ENCODE measurements around the gene LRRD1.
"Not testable (repeated sequence)": the region's sequence is repeated elsewhere in the genome, so short reads cannot be mapped to it uniquely, and the experiment has no call there.

Gene LRRD1

DNA sequence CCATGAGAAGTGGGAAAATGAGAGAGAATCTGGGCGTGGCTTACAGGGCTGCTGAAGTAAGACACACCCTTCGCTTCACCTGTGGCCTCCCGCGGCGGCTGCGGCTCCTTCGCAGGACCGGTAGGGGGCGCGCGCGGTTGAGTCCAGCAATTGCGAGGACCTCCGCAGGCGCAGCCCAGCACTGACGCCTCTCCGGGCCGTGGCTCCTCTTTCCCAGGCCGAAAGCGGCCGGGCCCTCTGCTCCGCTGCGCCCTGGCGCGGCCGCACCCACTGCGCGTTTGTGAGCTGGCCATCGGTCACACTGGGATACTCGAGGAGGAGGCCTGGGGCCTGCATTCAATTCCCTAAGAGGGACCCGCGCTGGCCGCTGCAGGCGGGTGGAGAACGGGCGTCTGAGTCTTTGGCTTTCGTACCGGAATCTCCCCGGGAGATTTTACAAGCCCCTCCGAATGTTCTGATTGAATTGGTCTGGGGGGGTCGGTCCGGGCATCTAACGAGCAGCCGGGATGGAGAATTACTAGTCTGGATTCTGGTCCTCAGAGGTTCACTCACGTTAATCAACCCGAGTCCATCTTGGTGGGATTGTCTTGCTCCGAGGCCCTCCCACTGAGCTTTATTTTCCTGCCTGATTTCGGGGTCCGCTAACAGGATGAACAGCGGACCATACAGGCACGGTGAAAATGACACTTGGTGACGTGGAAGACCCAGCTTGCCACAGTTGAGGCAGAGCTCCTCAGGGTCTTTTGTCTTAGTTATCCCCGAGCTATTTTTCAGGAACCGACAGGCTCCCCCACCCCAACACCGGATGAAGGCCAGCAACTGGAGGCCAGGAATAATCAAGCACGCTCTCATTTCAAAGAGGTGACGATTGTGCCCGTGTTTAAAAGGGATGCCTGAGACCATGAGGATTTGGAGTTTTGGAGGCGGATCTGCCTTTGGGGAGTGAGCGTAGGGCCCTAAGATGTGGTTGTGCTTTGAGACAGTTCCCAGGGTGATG is at the start of gene LRRD1:
LRRD1 (minus strand) TSS at position 215 of the 997 bp plus-strand sequence. CDS start 13,940 bp downstream, outside the sequence.
- peak; percentile 92 for FAIRE-seq

GRCh38 chr7:92228742-92229141 is 49.8 kb upstream of the LRRD1 start:
- DNase-seq (ENCODE audit: insufficient read length, low spot score): no peak
- FAIRE-seq: no peak

More for the DNA sequence above, at the start of gene LRRD1:
- peak; percentile 80 for DNase-seq (ENCODE audit: insufficient read length, low spot score)

DNA sequence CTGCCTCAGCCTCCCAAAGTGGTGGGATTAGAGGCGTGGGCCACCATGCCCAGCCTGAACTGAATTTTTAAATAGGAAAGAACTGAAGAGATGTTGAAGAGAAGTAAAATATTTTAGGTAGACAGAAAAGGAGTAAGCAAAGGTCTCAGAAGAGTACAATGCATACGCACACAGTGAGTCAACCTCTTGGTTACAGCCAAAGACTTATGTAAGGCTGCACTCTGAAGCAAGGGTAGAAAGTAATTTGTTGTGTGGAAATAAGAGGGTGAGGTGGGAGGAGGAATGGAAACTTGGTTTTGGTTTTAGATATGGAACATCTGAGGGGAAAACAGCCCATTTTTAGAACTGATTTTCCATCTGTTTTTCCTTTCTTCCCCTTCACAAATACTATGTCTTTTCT is 49.2 kb upstream of the LRRD1 start:
- FAIRE-seq: no peak
- DNase-seq (ENCODE audit: insufficient read length, low spot score): no peak

DNA sequence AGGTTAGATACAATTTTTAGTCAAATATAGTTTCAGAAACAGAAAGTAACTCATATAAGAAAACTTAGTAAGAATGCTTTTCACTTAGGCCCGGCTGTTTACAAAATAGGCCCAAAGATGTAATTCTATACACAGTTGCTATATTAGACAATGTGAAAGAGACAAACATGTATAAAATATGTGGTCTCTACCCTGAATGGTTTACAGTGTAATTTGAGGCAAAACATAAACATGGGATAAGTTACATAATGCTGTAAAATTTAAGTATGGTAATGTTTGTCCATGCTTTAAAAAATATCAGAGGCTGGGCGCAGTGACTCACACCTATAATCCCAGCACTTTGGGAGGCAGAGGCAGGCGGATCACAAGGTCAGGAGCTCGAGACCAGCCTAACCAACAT is 48.0 kb upstream of the LRRD1 start:
- DNase-seq (ENCODE audit: insufficient read length, low spot score) (no peak), FAIRE-seq (no peak)

DNA sequence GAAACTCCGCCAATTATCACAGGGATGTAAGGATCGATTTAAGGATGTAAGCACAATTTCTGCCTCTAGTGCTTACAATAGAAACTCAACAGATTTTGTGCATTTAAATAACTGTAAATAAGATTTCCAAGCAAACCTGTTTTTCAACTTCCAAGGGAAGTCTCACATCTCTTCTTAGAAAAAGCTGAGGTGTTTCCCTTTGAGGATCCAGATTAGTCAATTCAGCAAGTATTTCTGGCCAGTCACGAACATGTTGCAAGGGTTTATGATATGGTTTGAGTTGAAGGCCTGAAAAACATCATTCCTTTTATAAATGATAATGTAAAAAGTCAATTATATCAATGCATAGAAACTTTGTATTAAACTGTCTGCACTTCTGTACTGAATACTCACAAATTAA is 42.8 kb upstream of the LRRD1 start:
- FAIRE-seq (no peak), DNase-seq (ENCODE audit: insufficient read length, low spot score) (no peak)

DNA sequence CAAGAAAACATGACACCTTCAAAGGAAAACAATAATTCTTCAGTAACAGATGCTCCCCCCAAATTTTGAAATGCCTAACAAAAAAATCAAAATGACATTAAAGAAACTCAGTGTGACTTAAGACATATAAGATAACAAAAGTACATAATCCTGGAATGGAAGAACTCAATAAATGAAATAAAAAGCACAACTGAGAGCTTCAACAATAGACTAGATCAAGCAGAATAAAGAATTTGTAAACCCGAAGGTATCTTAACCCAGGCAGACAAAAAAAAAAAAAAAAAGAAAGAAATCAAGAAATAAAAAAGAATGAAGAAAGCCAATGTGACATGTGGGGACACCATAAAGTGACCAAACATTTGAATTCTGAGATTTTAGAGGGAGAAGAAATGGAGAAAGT is 27.7 kb upstream of the LRRD1 start:
- no peak for DNase-seq (ENCODE audit: insufficient read length, low spot score)
- FAIRE-seq: no peak

GRCh38 chr7:92205987-92206386 is 27.0 kb upstream of the LRRD1 start:
- no peak for FAIRE-seq
- DNase-seq (ENCODE audit: insufficient read length, low spot score): no peak

DNA sequence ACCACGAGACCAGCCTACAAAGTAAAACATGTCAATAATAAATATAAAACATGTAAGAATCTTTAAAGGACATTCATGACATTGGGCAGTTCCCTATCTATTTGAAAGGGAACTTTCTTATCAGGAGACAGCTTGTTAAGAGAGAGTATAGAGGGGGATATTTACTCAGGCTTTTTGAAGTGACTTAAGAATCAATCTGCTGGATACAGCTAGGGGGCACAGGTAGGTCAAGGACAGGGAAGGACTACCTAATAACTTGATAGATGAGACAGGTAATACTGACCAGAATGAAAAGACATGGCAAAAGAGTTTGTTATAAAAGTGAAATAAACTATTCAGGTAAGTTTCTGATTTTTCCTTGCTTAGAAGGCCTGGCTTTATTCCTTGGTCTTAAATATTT is 21.8 kb upstream of the LRRD1 start:
- FAIRE-seq (no peak), DNase-seq (ENCODE audit: insufficient read length, low spot score) (no peak)

DNA sequence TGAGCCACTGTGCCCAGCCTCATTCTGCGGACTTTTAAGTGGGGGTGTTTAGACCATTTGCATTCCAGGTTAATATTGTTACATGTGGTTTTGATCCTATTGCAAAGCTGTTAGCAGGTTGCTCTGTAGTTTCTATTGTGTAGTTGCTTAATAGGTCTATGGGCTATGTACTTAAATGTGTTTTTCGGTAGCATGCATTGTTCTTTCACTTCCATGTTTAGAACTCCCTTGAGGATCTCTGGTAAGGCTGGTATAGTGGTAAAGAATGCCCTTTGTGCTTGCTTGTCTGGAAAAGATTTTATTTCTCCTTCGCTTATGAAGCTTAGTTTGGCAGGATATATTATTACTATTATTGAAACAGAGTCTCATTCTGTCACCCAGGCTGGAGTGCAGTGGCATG is 13.4 kb upstream of the LRRD1 start:
- DNase-seq (ENCODE audit: insufficient read length, low spot score) (no peak), FAIRE-seq (no peak)

DNA sequence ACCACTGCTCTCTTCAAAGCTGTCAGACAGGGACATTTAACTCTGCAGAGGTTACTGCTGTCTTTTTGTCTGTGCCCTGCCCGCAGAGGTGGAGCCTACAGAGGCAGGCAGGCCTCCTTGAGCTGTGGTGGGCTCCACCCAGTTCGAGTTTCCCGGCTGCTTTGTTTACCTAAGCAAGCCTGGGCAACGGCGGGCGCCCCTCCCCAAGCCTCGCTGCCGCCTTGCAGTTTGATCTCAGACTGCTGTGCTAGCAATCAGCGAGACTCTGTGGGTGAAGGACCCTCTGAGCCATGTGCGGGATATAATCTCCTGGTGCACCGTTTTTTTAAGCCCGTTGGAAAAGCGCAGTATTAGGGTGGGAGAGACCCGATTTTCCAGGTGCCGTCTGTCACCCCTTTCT is 10.3 kb upstream of the LRRD1 start:
- FAIRE-seq; DNase-seq (ENCODE audit: insufficient read length, low spot score): not testable (repeated sequence)

GRCh38 chr7:92184294-92184693 is 5.4 kb upstream of the LRRD1 start:
- DNase-seq (ENCODE audit: insufficient read length, low spot score); FAIRE-seq: not testable (repeated sequence)

- DNase-seq (ENCODE audit: insufficient read length, low spot score) (no peak), FAIRE-seq (no peak)
Measured at GRCh38 chr7:92177362-92177761, 1.6 kb downstream of the LRRD1 start.

DNA sequence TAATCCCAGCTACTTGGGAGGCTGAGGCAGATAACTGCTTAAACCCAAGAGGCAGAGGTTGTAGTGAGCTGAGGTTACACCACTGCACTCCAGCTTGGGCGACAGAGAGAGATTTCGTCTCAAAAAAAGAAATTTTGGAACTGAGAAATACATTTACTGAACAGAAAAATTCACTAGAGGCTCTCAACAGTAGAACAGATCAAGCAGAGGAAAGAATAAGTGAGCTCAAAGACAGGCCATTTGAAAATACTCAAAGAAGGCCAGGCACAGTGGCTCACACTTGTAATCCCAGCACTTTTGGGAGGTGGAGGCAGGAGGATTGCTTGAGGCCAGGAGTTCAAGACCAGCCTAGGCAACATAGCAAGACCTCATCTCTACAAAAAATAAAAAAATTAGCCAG is 9.4 kb downstream of the LRRD1 start:
- not testable (repeated sequence) for DNase-seq (ENCODE audit: insufficient read length, low spot score); FAIRE-seq

DNA sequence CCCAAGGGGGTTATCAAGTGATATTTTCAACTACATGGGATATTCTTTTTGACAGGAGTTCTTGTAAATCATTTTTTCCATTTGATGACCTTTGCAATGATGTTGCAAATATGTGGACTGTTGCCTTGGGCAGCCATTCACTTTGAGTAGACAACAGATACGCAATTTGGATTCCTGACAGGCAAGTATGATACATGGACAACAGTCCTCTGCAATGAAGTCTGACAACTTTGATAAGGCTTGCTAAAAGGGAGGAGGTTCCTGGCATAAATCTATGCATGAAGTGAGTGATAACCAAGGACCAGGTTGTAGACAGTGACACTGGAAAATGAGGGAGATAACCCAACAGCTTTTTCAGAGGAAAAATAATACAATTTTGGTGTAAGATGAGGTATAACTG is 17.7 kb downstream of the LRRD1 start:
- DNase-seq (ENCODE audit: insufficient read length, low spot score): no peak
- no peak for FAIRE-seq

DNA sequence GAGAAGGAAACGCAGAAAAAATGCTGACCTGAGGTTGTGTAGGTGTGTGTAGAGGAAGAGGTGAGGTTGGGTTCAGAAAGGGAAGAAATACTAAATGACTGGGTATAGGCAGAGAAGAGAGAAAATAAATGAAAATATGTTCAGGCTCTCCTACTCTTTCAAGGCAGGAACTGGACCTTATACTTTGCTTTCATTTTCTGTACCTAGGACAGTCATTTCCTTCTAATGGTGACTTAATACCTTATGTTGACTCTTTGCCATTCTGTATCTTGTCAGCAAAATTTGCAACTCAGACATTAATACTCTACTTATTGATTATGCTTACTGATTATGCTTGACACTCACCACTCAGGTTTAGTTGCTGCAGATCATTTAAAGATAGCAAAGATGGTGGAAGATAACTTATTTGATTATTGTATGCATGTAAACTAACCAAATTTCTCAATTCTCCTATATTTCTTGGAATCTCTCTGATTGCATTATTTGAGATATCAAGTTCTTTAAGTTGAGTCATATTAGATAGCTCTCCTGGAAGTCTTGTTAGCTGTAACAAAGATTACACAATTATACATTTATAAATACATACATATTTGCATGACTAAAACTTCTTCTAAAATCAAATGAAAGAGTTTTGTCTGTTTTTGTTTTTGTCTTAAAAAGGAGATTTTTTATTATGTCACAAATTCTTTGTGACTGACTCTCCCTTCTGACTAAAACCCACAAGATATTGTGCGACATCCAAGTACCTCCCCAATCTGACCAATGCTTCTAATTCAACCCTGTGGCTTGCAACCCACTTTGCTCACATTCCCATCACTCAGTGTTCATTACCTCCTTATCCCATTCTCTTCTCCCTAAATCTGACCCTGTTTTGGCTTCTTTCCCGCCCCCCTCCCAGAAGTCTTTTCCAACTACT is 20.0 kb downstream of the LRRD1 start:
- FAIRE-seq (no peak), DNase-seq (ENCODE audit: insufficient read length, low spot score) (peak; percentile 6)

- FAIRE-seq: no peak
- DNase-seq (ENCODE audit: insufficient read length, low spot score): no peak
Measured at GRCh38 chr7:92156990-92157389, 22.0 kb downstream of the LRRD1 start.

GRCh38 chr7:92155108-92155739 is 23.7 kb downstream of the LRRD1 start:
- FAIRE-seq (no peak), DNase-seq (ENCODE audit: insufficient read length, low spot score) (no peak)

- DNase-seq (ENCODE audit: insufficient read length, low spot score) (no peak), FAIRE-seq (no peak)
Measured at GRCh38 chr7:92150450-92151017, 28.4 kb downstream of the LRRD1 start.

DNA sequence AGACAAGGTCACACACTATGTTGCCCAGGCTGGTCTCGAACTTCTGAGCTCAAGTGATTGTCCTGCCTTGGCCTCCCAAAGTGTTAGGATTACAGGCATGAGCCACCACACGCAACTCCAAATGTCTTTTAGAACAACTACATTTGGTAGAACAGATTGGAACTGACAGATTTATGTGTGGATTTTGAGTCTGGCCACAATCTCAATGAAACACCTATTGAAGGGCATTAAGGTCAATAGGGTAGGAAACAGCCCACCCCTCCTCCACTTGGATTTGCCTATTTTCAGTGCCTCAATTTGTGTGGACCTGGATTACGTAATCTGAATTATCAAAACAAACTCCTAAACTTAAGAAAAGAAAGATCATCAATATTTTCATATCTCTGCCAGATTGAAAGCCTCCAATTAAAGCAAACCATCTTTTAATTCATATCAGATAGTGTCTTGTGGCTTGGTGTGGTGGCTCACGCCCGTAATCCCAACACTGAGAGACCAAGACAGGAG is 29.2 kb downstream of the LRRD1 start:
- FAIRE-seq (no peak), DNase-seq (ENCODE audit: insufficient read length, low spot score) (no peak)

DNA sequence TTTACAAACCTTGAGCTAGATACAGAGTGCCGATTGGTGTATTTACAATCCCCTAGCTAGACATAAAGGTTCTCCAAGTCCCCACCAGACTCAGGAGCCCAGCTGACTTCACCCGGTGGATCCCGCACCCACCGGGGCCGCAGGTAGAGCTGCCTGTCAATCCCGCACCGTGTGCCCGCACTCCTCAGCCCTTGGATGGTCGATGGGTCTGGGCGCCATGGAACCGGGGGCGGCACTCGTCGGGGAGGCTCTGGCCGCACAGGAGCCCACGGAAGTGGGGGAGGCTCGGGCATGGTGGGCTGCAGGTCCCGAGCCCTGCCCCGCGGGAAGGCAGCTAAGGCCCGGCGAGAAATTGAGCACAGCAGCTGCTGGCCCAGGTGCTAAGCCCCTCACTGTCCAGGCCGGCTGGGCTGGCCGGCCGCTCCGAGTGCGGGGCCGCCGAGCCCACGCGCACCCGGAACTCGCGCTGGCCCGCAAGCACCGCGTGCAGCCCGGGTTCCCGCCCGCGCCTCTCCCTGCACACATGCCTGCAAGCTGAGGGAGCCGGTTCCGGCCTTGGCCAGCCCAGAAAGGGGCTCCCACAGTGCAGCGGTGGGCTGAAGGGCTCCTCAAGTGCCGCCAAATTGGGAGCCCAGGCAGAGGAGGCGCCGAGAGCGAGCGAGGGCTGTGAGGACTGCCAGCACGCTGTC is 35.6 kb downstream of the LRRD1 start:
- FAIRE-seq; DNase-seq (ENCODE audit: insufficient read length, low spot score): not testable (repeated sequence)

Measured in GM19239 (cell line).